Measurements from ENCODE around the gene PATE2.

PATE2 gene

GRCh38 chr11:125778728-125779127, at the start of gene PATE2:
PATE2 (minus strand) TSS chr11:125778828; CDS start chr11:125778773, 55 bp downstream.
- FAIRE-seq, result no peak

GRCh38 chr11:125807909-125808308, 29.3 kb upstream of the PATE2 start:
- FAIRE-seq, result no peak

- FAIRE-seq, result no peak
Measured at GRCh38 chr11:125802387-125802786, 23.8 kb upstream of the PATE2 start.

GRCh38 chr11:125799808-125800207, 21.2 kb upstream of the PATE2 start:
- FAIRE-seq, result no peak

- no peak for FAIRE-seq
Measured at GRCh38 chr11:125797641-125798040, 19.0 kb upstream of the PATE2 start.

GRCh38 chr11:125790825-125791224, 12.2 kb upstream of the PATE2 start:
- FAIRE-seq, result no peak

GRCh38 chr11:125787827-125788226, 9.2 kb upstream of the PATE2 start, which contains the start of gene PATE3:
PATE3 (plus strand) TSS chr11:125788127; CDS start chr11:125788152, 25 bp downstream.
- no peak for FAIRE-seq

- FAIRE-seq, result no peak
Measured at GRCh38 chr11:125784678-125785077, 6.0 kb upstream of the PATE2 start.

GRCh38 chr11:125777309-125777708, 1.3 kb downstream of the PATE2 start:
- FAIRE-seq, result no peak

- FAIRE-seq, result no peak
Measured at GRCh38 chr11:125773516-125773915, 5.1 kb downstream of the PATE2 start.

GRCh38 chr11:125772834-125773505, 5.7 kb downstream of the PATE2 start:
- FAIRE-seq, result no peak

GRCh38 chr11:125770583-125770982, 8.0 kb downstream of the PATE2 start:
- no peak for FAIRE-seq

GRCh38 chr11:125768336-125769046, 10.1 kb downstream of the PATE2 start:
- FAIRE-seq, result no peak

GRCh38 chr11:125766251-125766650, 12.4 kb downstream of the PATE2 start:
- no peak for FAIRE-seq

- FAIRE-seq, result no peak
Measured at GRCh38 chr11:125763483-125763882, 15.1 kb downstream of the PATE2 start.

- FAIRE-seq, result no peak
Measured at GRCh38 chr11:125762445-125762844, 16.2 kb downstream of the PATE2 start.

GRCh38 chr11:125756050-125756449, 22.6 kb downstream of the PATE2 start:
- FAIRE-seq, result no peak

- FAIRE-seq, result no peak
Measured at GRCh38 chr11:125750629-125751028, 28.0 kb downstream of the PATE2 start.

- no peak for FAIRE-seq
Measured at GRCh38 chr11:125745979-125746378, 32.6 kb downstream of the PATE2 start, which contains the start of gene PATE1. PATE1 (plus strand) TSS chr11:125746279; CDS start chr11:125746305, 26 bp downstream.

GRCh38 chr11:125743681-125744080, 34.9 kb downstream of the PATE2 start:
- no peak for FAIRE-seq

- FAIRE-seq, result no peak
Measured at GRCh38 chr11:125740617-125741016, 38.0 kb downstream of the PATE2 start.

GRCh38 chr11:125728969-125729368, 49.7 kb downstream of the PATE2 start:
- no peak for FAIRE-seq
